HEK293 (cell line): Measurements from ENCODE around the gene VWC2L.

Experiments
- CTCF ChIA-PET: fragments of 350-600 bp; formaldehyde crosslinking; extraction: SDS; loops from one replicate; lab custom pipeline; 2021; ENCODE audit warnings: antibody characterized with exemption; lab: Yijun Ruan, JAX
- POLR2A ChIA-PET: fragments of 300-600 bp; formaldehyde crosslinking; extraction: SDS; loops from one replicate; lab custom pipeline; 2020; ENCODE audit warnings: antibody characterized with exemption, inconsistent platforms; lab: Yijun Ruan, JAX
- H3K27ac ChIP-seq: fragments of 200-500 bp; sonication (Bioruptor generic); 2 replicates; pipeline ENCODE4 v1.5.1; 2014; ENCODE audit warnings: low read depth, low read length, control low read depth, inconsistent platforms; ENCODE audit errors: extremely low read depth
- H3K36me3 ChIP-seq, 2 experiments: fragments of 200-500 bp in 1 of 2; sonication (Bioruptor generic) in 1 of 2; 1 replicate in 1 of 2; 2 replicates in 1 of 2; pipeline ENCODE4 v1.5.1; 2014 to 2017; ENCODE audit warnings: inconsistent platforms in 2 of 2, low read length in 2 of 2; ENCODE audit not compliant: control insufficient read depth in 2 of 2, insufficient read depth in 1 of 2
- H3K4me1 ChIP-seq: fragments of 200-500 bp; sonication (Bioruptor generic); 2 replicates; pipeline ENCODE4 v1.5.1; 2014; ENCODE audit warnings: mild to moderate bottlenecking, low read length, inconsistent platforms; ENCODE audit not compliant: control insufficient read depth, insufficient read depth
- H3K4me3 ChIP-seq: 2 replicates; pipeline ENCODE4 v1.5.1; 2011; ENCODE audit warnings: low read depth, mild to moderate bottlenecking, control low read depth, low read length, moderate library complexity
- H3K9me3 ChIP-seq: fragments of 200-500 bp; sonication (Bioruptor generic); 2 replicates; pipeline ENCODE4 v1.5.1; 2014; ENCODE audit warnings: low read depth, low read length, inconsistent platforms; ENCODE audit not compliant: control insufficient read depth, insufficient read depth
- EGR2 ChIP-seq: fragments of 450-650 bp; formaldehyde crosslinking; IDR thresholded peaks from 2 replicates; pipeline ENCODE4 v1.5.1; 2016; ENCODE audit warnings: low read depth, missing biosample characterization, missing genetic modification characterization
- GLI2 ChIP-seq: fragments of 450-650 bp; formaldehyde crosslinking; IDR thresholded peaks from 2 replicates; pipeline ENCODE4; 2017; ENCODE audit warnings: missing biosample characterization, missing genetic modification characterization, low read depth, borderline replicate concordance
- GLIS1 ChIP-seq: fragments of 450-650 bp; formaldehyde crosslinking; IDR thresholded peaks from 2 replicates; pipeline ENCODE4 v1.5.1; 2016; ENCODE audit warnings: missing biosample characterization, missing genetic modification characterization
- OSR2 ChIP-seq: fragments of 450-650 bp; formaldehyde crosslinking; IDR thresholded peaks from 2 replicates; pipeline ENCODE4 v1.5.1; 2016; ENCODE audit warnings: missing biosample characterization, missing genetic modification characterization
- PRDM1 ChIP-seq: fragments of 450-650 bp; formaldehyde crosslinking; IDR thresholded peaks from 2 replicates; pipeline ENCODE4; 2016; ENCODE audit warnings: missing biosample characterization, missing genetic modification characterization
- TRIM28 ChIP-seq: IDR thresholded peaks from 2 replicates; pipeline ENCODE4 v1.6.1; 2011; ENCODE audit warnings: low read length, control low read depth, borderline replicate concordance
- ZBTB11 ChIP-seq: fragments of 450-650 bp; formaldehyde crosslinking; conservative IDR thresholded peaks from 2 replicates; pipeline ENCODE4 v1.5.1; 2016; ENCODE audit warnings: low read depth, missing biosample characterization, missing genetic modification characterization
- ZBTB26 ChIP-seq: fragments of 450-650 bp; formaldehyde crosslinking; optimal IDR thresholded peaks from 2 replicates; pipeline ENCODE3; 2016; ENCODE audit warnings: missing biosample characterization, mild to moderate bottlenecking, missing genetic modification characterization
- ZFP41 ChIP-seq: fragments of 450-650 bp; formaldehyde crosslinking; IDR thresholded peaks from 2 replicates; pipeline ENCODE4 v1.5.1; 2016; ENCODE audit warnings: missing biosample characterization, missing genetic modification characterization, borderline replicate concordance
- ZNF138 ChIP-seq: fragments of 450-650 bp; formaldehyde crosslinking; IDR thresholded peaks from 2 replicates; pipeline ENCODE4 v1.5.1; 2016; ENCODE audit warnings: missing biosample characterization, missing genetic modification characterization, borderline replicate concordance
- ZNF157 ChIP-seq: fragments of 450-650 bp; formaldehyde crosslinking; IDR thresholded peaks from 2 replicates; pipeline ENCODE4 v1.5.1; 2016; ENCODE audit warnings: missing biosample characterization, missing genetic modification characterization
- ZNF433 ChIP-seq: fragments of 450-650 bp; formaldehyde crosslinking; IDR thresholded peaks from 2 replicates; pipeline ENCODE4 v1.5.1; 2016; ENCODE audit warnings: missing biosample characterization, missing genetic modification characterization, low read depth
- ZNF473 ChIP-seq: fragments of 450-650 bp; formaldehyde crosslinking; IDR thresholded peaks from 2 replicates; pipeline ENCODE4 v1.5.1; 2017; ENCODE audit warnings: missing biosample characterization, missing genetic modification characterization
- ZNF488 ChIP-seq: fragments of 450-650 bp; formaldehyde crosslinking; IDR thresholded peaks from 2 replicates; pipeline ENCODE4 v1.5.1; 2016; ENCODE audit warnings: missing biosample characterization, missing genetic modification characterization
- ZNF501 ChIP-seq: fragments of 450-650 bp; formaldehyde crosslinking; IDR thresholded peaks from 2 replicates; pipeline ENCODE4 v1.5.1; 2016; ENCODE audit warnings: missing biosample characterization, missing genetic modification characterization
- ZNF530 ChIP-seq: fragments of 450-650 bp; formaldehyde crosslinking; IDR thresholded peaks from 2 replicates; pipeline ENCODE4 v1.5.1; 2016; ENCODE audit warnings: low read depth, missing biosample characterization, missing genetic modification characterization
- ZNF610 ChIP-seq: fragments of 450-650 bp; formaldehyde crosslinking; IDR thresholded peaks from 2 replicates; pipeline ENCODE4 v1.5.1; 2016; ENCODE audit warnings: missing biosample characterization, missing genetic modification characterization, borderline replicate concordance
- ZNF623 ChIP-seq: fragments of 450-650 bp; formaldehyde crosslinking; IDR thresholded peaks from 2 replicates; pipeline ENCODE4 v1.5.1; 2016; ENCODE audit warnings: missing biosample characterization, missing genetic modification characterization
- TF ChIP-seq, protein P1 (sequence below): fragments of 450-650 bp; IDR thresholded peaks from 2 replicates; pipeline ENCODE4 v1.5.1; 2018; ENCODE audit warnings: missing biosample characterization, mild to moderate bottlenecking, missing genetic modification characterization
- TF ChIP-seq, protein P2 (sequence below): fragments of 450-650 bp; formaldehyde crosslinking; IDR thresholded peaks from 2 replicates; pipeline ENCODE4 v1.5.1; 2016; ENCODE audit warnings: missing biosample characterization, missing genetic modification characterization
- TF ChIP-seq, protein P3 (sequence below): fragments of 450-650 bp; formaldehyde crosslinking; IDR thresholded peaks from 2 replicates; pipeline ENCODE4 v1.5.1; 2016; ENCODE audit warnings: missing biosample characterization, missing genetic modification characterization
- TF ChIP-seq, protein P4 (sequence below): fragments of 450-650 bp; formaldehyde crosslinking; IDR thresholded peaks from 2 replicates; pipeline ENCODE4 v1.5.1; 2017; ENCODE audit warnings: missing biosample characterization, missing genetic modification characterization

VWC2L gene

DNA sequence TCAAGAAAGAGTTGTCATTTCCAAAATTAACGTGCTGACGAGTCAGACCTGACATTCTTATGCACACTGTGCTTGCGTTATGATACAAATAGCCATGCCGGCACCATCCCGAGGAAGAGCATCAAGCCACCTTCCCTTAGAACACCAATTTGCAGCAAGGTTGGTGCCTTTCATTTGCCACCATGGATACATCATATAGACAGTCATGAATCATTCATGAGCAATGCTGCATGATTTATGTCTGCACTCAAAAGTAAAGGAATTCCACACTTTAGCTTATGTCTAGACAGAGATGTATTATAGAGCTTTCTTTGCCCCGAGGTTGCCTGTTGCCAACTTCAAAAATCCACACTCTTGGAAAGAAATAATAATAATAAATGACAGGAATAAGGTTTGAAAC lies 166.9 kb downstream of the VWC2L start (continued):
- TF ChIP-seq ZBTB11 (tag by site-specific recombination) (no peak), ZNF501 (tag by site-specific recombination) (no peak), OSR2 (no peak), ZNF157 (tag by site-specific recombination) (no peak), ZFP41 (tag by site-specific recombination) (no peak), PRDM1 (tag by site-specific recombination) (no peak), ZNF473 (tag by site-specific recombination) (no peak)
- TF ChIP-seq, protein P1, sequence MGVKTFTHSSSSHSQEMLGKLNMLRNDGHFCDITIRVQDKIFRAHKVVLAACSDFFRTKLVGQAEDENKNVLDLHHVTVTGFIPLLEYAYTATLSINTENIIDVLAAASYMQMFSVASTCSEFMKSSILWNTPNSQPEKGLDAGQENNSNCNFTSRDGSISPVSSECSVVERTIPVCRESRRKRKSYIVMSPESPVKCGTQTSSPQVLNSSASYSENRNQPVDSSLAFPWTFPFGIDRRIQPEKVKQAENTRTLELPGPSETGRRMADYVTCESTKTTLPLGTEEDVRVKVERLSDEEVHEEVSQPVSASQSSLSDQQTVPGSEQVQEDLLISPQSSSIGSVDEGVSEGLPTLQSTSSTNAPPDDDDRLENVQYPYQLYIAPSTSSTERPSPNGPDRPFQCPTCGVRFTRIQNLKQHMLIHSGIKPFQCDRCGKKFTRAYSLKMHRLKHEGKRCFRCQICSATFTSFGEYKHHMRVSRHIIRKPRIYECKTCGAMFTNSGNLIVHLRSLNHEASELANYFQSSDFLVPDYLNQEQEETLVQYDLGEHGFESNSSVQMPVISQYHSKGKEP (tag by site-specific recombination), result no peak
- TF ChIP-seq, all 188 proteins: peak for 0

- ChIA-PET POLR2A (no interaction called here), CTCF (interaction anchor here (0.6 to 2.2 kb wide), 2 partner anchors 9 to 231 kb away, joined by 4 to 8 read pairs; no protein-coding TSS in a partner anchor)
- Histone ChIP-seq H3K27ac (no peak overlapping the region), H3K4me1 (no peaks in the 10 kb centered on the region), H3K4me3 (no peak overlapping the region), H3K9me3 (no peaks in the 10 kb centered on the region), H3K36me3 (no peaks in the 10 kb centered on the region)
- TF ChIP-seq EGR2 (tag by site-specific recombination), result no peak
- no peak for TF ChIP-seq ZNF530
- TF ChIP-seq, protein P1 (tag by site-specific recombination), result no peak
- TF ChIP-seq GLI2, result no peak
- no peak for TF ChIP-seq ZNF433
- TF ChIP-seq ZNF138 (tag by site-specific recombination), result no peak
- TF ChIP-seq ZNF488 (tag by site-specific recombination), result no peak
- TF ChIP-seq ZNF623, result no peak
- TF ChIP-seq GLIS1 (tag by site-specific recombination), result no peak
- TF ChIP-seq, protein P2, sequence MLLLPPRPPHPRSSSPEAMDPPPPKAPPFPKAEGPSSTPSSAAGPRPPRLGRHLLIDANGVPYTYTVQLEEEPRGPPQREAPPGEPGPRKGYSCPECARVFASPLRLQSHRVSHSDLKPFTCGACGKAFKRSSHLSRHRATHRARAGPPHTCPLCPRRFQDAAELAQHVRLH (tag by site-specific recombination), result no peak
- TF ChIP-seq, protein P3, sequence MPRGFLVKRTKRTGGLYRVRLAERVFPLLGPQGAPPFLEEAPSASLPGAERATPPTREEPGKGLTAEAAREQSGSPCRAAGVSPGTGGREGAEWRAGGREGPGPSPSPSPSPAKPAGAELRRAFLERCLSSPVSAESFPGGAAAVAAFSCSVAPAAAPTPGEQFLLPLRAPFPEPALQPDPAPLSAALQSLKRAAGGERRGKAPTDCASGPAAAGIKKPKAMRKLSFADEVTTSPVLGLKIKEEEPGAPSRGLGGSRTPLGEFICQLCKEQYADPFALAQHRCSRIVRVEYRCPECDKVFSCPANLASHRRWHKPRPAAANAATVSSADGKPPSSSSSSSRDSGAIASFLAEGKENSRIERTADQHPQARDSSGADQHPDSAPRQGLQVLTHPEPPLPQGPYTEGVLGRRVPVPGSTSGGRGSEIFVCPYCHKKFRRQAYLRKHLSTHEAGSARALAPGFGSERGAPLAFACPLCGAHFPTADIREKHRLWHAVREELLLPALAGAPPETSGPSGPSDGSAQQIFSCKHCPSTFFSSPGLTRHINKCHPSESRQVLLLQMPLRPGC (tag by site-specific recombination), result no peak
- TF ChIP-seq ZNF610 (tag by site-specific recombination), result no peak
- TF ChIP-seq ZBTB26, result no peak
- TF ChIP-seq, protein P4, sequence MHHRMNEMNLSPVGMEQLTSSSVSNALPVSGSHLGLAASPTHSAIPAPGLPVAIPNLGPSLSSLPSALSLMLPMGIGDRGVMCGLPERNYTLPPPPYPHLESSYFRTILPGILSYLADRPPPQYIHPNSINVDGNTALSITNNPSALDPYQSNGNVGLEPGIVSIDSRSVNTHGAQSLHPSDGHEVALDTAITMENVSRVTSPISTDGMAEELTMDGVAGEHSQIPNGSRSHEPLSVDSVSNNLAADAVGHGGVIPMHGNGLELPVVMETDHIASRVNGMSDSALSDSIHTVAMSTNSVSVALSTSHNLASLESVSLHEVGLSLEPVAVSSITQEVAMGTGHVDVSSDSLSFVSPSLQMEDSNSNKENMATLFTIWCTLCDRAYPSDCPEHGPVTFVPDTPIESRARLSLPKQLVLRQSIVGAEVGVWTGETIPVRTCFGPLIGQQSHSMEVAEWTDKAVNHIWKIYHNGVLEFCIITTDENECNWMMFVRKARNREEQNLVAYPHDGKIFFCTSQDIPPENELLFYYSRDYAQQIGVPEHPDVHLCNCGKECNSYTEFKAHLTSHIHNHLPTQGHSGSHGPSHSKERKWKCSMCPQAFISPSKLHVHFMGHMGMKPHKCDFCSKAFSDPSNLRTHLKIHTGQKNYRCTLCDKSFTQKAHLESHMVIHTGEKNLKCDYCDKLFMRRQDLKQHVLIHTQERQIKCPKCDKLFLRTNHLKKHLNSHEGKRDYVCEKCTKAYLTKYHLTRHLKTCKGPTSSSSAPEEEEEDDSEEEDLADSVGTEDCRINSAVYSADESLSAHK (tag by site-specific recombination), result no peak
- no peak for TF ChIP-seq TRIM28
- TF ChIP-seq PRDM1 (tag by site-specific recombination), result no peak
Measured at GRCh38 chr2:214578442-214578841, 167.6 kb downstream of the VWC2L start.
